GM12878 (cell line): ENCODE measurements around the gene C22orf31. TPM values are rescaled to one million over a fixed set of nuclear protein-coding genes. Genes with fewer than 3 reads are reported as not detected.

Experiments used
- ATAC-seq: fragments of 200-7000 bp; cut with Tn5 transposase; 3 replicates; pipeline ENCODE4 v1.9.1; 2020; ENCODE audit warnings: mild to moderate bottlenecking, moderate library complexity
- BruUV-seq: library from RNA; stranded (reverse); fragments of 400-500 nt; replicated peaks from 2 replicates; lab custom pipeline; 2021; lab: Mats Ljungman, UMichigan
- CTCF ChIA-PET: fragments of 300-600 bp; sonication (Branson Sonifier 250); formaldehyde crosslinking; extraction: SDS; loops from one replicate; lab custom pipeline; 2021; ENCODE audit warnings: inconsistent platforms; lab: Yijun Ruan, JAX
- POLR2A ChIA-PET: fragments of 350-600 bp; formaldehyde crosslinking; extraction: SDS; loops from one replicate; lab custom pipeline; 2021; ENCODE audit warnings: inconsistent platforms; lab: Charles Lee
- RAD21 ChIA-PET: fragments of 300-600 bp; sonication (Branson Sonifier 250); formaldehyde crosslinking; loops from one replicate; lab custom pipeline; 2023; ENCODE audit warnings: antibody characterized with exemption; ENCODE audit not compliant: unreplicated experiment; lab: Charles Lee
- SMC1A ChIA-PET: fragments of 300-600 bp; sonication (Branson Sonifier 250); formaldehyde crosslinking; loops from one replicate; lab custom pipeline; 2023; ENCODE audit not compliant: unreplicated experiment, uncharacterized antibody; lab: Charles Lee
- DNase-seq: peaks from one replicate; pipeline ENCODE4 v3.0.0-alpha.2; 2011; ENCODE audit warnings: low read depth, low spot score
- FAIRE-seq: peaks from 3 replicates; lab custom pipeline; 2011; peaks lifted over from hg19 to GRCh38; lab: Jason Lieb, UNC
- H2AFZ ChIP-seq: 2 replicates; pipeline ENCODE4 v1.6.0; 2011; ENCODE audit warnings: low read depth, low read length, control low read depth; ENCODE audit not compliant: control insufficient read depth
- H3K27ac ChIP-seq: 2 replicates; pipeline ENCODE4 v1.5.1; 2011; ENCODE audit warnings: control low read depth; ENCODE audit not compliant: control insufficient read depth, insufficient read depth
- H3K27me3 ChIP-seq, 2 experiments: replicated peaks in 1 of 2; 2 replicates each; pipeline versions ENCODE4 v1.6.0 to v1.6.1; 2011; ENCODE audit warnings: low read length in 1 of 2; ENCODE audit not compliant: control insufficient read depth in 2 of 2, insufficient read depth in 2 of 2
- H3K36me3 ChIP-seq, 2 experiments: 2 replicates each; pipeline ENCODE4 v1.5.1; 2011; ENCODE audit warnings: low read length in 1 of 2; ENCODE audit not compliant: control insufficient read depth in 2 of 2, insufficient read depth in 2 of 2
- H3K4me1 ChIP-seq: 2 replicates; pipeline ENCODE4 v1.6.1; 2011; ENCODE audit warnings: mild to moderate bottlenecking, low read length, moderate library complexity, mixed read lengths; ENCODE audit not compliant: control insufficient read depth, insufficient read depth
- H3K4me2 ChIP-seq: 2 replicates; pipeline ENCODE4 v1.6.0; 2011; ENCODE audit warnings: control low read depth; ENCODE audit not compliant: control insufficient read depth, insufficient read depth
- H3K4me3 ChIP-seq: fragments of 200-600 bp; sonication (generic); 2 replicates; pipeline ENCODE4 v1.5.1; 2016
- H3K79me2 ChIP-seq: 2 replicates; pipeline ENCODE4 v1.6.0; 2011; ENCODE audit warnings: low read length; ENCODE audit not compliant: control insufficient read depth, insufficient read depth
- H3K9ac ChIP-seq: 2 replicates; pipeline ENCODE4 v1.8.0; 2011; ENCODE audit warnings: low read length, control low read depth, mixed read lengths; ENCODE audit not compliant: control insufficient read depth, insufficient read depth
- H3K9me3 ChIP-seq: replicated peaks from 3 replicates; pipeline ENCODE4 v1.5.1; 2011; ENCODE audit warnings: mild to moderate bottlenecking, low read length; ENCODE audit not compliant: control insufficient read depth, insufficient read depth
- H4K20me1 ChIP-seq: 2 replicates; pipeline ENCODE4 v1.6.0; 2011; ENCODE audit not compliant: control insufficient read depth, insufficient read depth
- CHD2 ChIP-seq: IDR thresholded peaks from 2 replicates; pipeline ENCODE4 v1.6.1; 2011; ENCODE audit warnings: low read depth, low read length, improper control_type of control experiment, borderline replicate concordance
- EED ChIP-seq: sonication (generic); IDR thresholded peaks from 2 replicates; pipeline ENCODE4 v1.6.1; 2016; ENCODE audit warnings: antibody characterized with exemption, low read depth
- EZH2 ChIP-seq: IDR thresholded peaks from 2 replicates; pipeline ENCODE4 v1.6.1; 2012; ENCODE audit warnings: low read depth, mild to moderate bottlenecking, control low read depth, inconsistent platforms, low read length, borderline replicate concordance; ENCODE audit not compliant: control insufficient read depth
- FOXK2 ChIP-seq: fragments of 450-650 bp; IDR thresholded peaks from 2 replicates; pipeline ENCODE4 v1.6.1; 2017; ENCODE audit warnings: mild to moderate bottlenecking, moderate library complexity
- ZNF207 ChIP-seq: fragments of 450-650 bp; IDR thresholded peaks from 2 replicates; pipeline ENCODE4 v1.6.1; 2014; ENCODE audit warnings: antibody characterized with exemption, mild to moderate bottlenecking, borderline replicate concordance
- WGBS: methylation state at CpG from one replicate; pipeline ENCODE4 v1.1.6; 2016; ENCODE audit warnings: low lambda C conversion rate; ENCODE audit not compliant: insufficient replicate concordance, insufficient coverage; ENCODE audit errors: missing lambda C conversion rate; 5-methylcytosine and 5-hydroxymethylcytosine counted together
- in situ Hi-C: fragments of 300-500 bp; cut with MboI; formaldehyde crosslinking; loops from 9 replicates; pipeline ENCODE4 v1.14.3; 2018; ENCODE audit warnings: mixed read lengths
- intact Hi-C: fragments of 100-400 bp; cut with micrococcal nuclease; formaldehyde crosslinking; loops from one replicate; pipeline ENCODE4 v1.14.2; 2022; ENCODE audit not compliant: unreplicated experiment
- polyA plus RNA-seq, 11 experiments: library from polyadenylated mRNA; depleted of rRNA in 4 of 11; unstranded in 6 of 11; stranded (reverse) in 5 of 11; fragments of >200 nt; fragmentation: Nextera tagmentation in 4 of 11; fragmentation: Illumina TruSeq in 1 of 11; extraction: Ambion mirVana in 4 of 11; extraction: Trizol in 1 of 11; gene quantifications; 1 replicate in 1 of 11; 2 replicates in 10 of 11; pipeline versions ENCODE4 v1.2.1 to v1.2.3, GENCODE V29; 2011 to 2016; ENCODE audit warnings: inconsistent platforms in 2 of 11, missing spikeins in 2 of 11, low read depth in 1 of 11
- total RNA-seq, 4 experiments: library from RNA; depleted of rRNA in 3 of 4; stranded (reverse); fragments of >200 nt in 3 of 4; fragmentation: Illumina TruSeq in 1 of 4; extraction: Trizol in 1 of 4; gene quantifications; 2 replicates each; pipeline versions ENCODE4 v1.2.1 to v1.2.3, GENCODE V29; 2013 to 2021
- TF ChIP-seq, protein P1 (sequence below): fragments of 450-650 bp; IDR thresholded peaks from 2 replicates; pipeline ENCODE4 v1.6.1; 2016; ENCODE audit warnings: mild to moderate bottlenecking
- TF ChIP-seq, protein P2 (sequence below), 3 experiments: IDR thresholded peaks in 2 of 3; conservative IDR thresholded peaks in 1 of 3; 2 replicates each; pipeline ENCODE4 v1.5.1; 2011; ENCODE audit warnings: low read depth in 3 of 3, low read length in 3 of 3, mild to moderate bottlenecking in 3 of 3, control low read depth in 2 of 3, moderate library complexity in 2 of 3, inconsistent platforms in 1 of 3, mixed read lengths in 1 of 3; ENCODE audit not compliant: control insufficient read depth in 2 of 3, insufficient read depth in 1 of 3; ENCODE audit errors: extremely low read depth in 1 of 3

The C22orf31 gene
- total and polyA plus RNA-seq, 10 of the 15 experiments (the other 5 are each of a cell fraction or from before 2014, with no cell fraction given) = not detected

DNA sequence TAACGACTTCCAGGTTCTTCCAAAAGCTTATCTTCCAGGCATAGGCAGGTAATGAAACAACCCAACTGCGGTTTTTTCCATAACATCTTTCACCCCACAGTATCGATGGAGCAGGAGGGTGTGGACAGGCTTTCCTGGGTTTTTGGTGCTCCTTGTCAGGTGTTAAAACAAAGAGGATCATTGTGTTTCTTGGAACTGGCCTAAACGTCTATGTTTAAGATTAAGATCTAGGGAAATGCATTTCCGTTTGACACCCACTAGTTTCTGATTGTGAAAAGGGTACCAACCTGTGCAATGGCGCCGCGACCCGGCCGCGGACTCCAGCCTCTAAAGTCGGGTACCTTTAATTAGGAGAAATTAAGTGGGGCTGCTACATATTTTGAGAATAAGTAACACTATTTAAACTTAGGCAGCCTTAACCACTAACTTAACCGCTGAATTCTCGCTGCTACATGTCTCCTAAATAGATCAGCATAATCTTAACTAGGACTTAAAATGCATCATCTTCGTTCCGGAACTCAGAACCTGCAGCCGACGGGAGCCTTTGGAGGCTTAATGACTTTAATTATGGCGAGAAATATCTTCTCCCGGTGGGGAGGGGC lies 31.5 kb downstream of the C22orf31 start:
- H2AFZ ChIP-seq = no peak overlapping the region
- ChIA-PET SMC1A (interaction anchor here (0.6 to 4.7 kb wide), 13 partner anchors 8 to 200 kb away, joined by 3 to 43 read pairs (median 7); no protein-coding TSS in a partner anchor), CTCF (interaction anchor here (1.2 to 7.4 kb wide), 9 partner anchors 9 to 174 kb away, joined by 4 to 63 read pairs (median 6); no protein-coding TSS in a partner anchor), RAD21 (interaction anchor here (0.6 to 4.0 kb wide), 15 partner anchors 10 to 174 kb away, joined by 3 to 21 read pairs (median 6); no protein-coding TSS in a partner anchor), POLR2A (interaction anchor here (0.7 to 1.1 kb wide), 3 partner anchors 14 to 109 kb away, joined by 3 to 4 read pairs (median 4); no protein-coding TSS in a partner anchor)
- H3K9me3 ChIP-seq = no peaks in the 10 kb centered on the region
- 0 out of 4 replicates have a peak, but pooled peaks cover 0 to 6% of the 10 kb centered on the region in 2 experiments for H3K27me3 ChIP-seq
- 10% methylated on average over 20 of the region's 20 CpGs for WGBS
- H3K79me2 ChIP-seq = no peaks in the 10 kb centered on the region
- peaks cover 3% of the 10 kb centered on the region; the same call in 1 of the 2 replicates for H4K20me1 ChIP-seq
- in situ Hi-C loops (loop anchor here (25.0 kb wide), 1 partner anchor 993 kb away; no protein-coding TSS in a partner anchor), intact Hi-C loops (loop anchor here (5.0 kb wide), 1 partner anchor 123 kb away; no protein-coding TSS in a partner anchor)
- FAIRE-seq (no peak), DNase-seq (no peak), ATAC-seq (no peak)
- H3K27ac ChIP-seq = no peak overlapping the region
- H3K4me3 ChIP-seq = no peak overlapping the region
- no peak overlapping the region for H3K4me2 ChIP-seq
- BruUV-seq = no TSS peak
- TF ChIP-seq, protein P1, sequence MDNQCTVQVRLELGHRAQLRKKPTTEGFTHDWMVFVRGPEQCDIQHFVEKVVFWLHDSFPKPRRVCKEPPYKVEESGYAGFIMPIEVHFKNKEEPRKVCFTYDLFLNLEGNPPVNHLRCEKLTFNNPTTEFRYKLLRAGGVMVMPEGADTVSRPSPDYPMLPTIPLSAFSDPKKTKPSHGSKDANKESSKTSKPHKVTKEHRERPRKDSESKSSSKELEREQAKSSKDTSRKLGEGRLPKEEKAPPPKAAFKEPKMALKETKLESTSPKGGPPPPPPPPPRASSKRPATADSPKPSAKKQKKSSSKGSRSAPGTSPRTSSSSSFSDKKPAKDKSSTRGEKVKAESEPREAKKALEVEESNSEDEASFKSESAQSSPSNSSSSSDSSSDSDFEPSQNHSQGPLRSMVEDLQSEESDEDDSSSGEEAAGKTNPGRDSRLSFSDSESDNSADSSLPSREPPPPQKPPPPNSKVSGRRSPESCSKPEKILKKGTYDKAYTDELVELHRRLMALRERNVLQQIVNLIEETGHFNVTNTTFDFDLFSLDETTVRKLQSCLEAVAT = peak; percentile 50; the same call in 1 of the 2 replicates
- TF ChIP-seq ZNF207 (no peak), CHD2 (no peak), EZH2 (0 out of 2 replicates have a peak, but pooled peaks have one; percentile 5), FOXK2 (no peak), EED (no peak)
- TF ChIP-seq, protein P2, sequence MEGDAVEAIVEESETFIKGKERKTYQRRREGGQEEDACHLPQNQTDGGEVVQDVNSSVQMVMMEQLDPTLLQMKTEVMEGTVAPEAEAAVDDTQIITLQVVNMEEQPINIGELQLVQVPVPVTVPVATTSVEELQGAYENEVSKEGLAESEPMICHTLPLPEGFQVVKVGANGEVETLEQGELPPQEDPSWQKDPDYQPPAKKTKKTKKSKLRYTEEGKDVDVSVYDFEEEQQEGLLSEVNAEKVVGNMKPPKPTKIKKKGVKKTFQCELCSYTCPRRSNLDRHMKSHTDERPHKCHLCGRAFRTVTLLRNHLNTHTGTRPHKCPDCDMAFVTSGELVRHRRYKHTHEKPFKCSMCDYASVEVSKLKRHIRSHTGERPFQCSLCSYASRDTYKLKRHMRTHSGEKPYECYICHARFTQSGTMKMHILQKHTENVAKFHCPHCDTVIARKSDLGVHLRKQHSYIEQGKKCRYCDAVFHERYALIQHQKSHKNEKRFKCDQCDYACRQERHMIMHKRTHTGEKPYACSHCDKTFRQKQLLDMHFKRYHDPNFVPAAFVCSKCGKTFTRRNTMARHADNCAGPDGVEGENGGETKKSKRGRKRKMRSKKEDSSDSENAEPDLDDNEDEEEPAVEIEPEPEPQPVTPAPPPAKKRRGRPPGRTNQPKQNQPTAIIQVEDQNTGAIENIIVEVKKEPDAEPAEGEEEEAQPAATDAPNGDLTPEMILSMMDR (IDR thresholded peaks at IDR 0.05 in 2 of 3, conservative IDR thresholded peaks at IDR 0.05 in 1 of 3; ENCODE audit: control insufficient read depth in 2 of 3, extremely low read depth in 1 of 3, insufficient read depth in 1 of 3, low read depth in 3 of 3, low read length in 3 of 3) = peak in 1 of 3 experiments; percentile 23; a peak in 3 of 6 replicates
- no peak overlapping the region for H3K9ac ChIP-seq
- no peaks in the 10 kb centered on the region; a peak in 1 of 4 replicates for H3K36me3 ChIP-seq
- H3K4me1 ChIP-seq = no peaks in the 10 kb centered on the region
